CD8-positive, alpha-beta memory T cell (primary cell): Measurements from ENCODE around the gene TBC1D16. TPM values are rescaled to one million over a fixed set of nuclear protein-coding genes. Genes with fewer than 3 reads are reported as not detected.
A peak's percentile ranks its signal among the peaks of the same experiment; 100 is the strongest.

Source experiments
- CTCF ChIA-PET: fragments of 350-600 bp; sonication (Branson Sonifier 250); formaldehyde crosslinking; loops from one replicate; lab custom pipeline; 2021; ENCODE audit warnings: antibody characterized with exemption; lab: Charles Lee
- POLR2A ChIA-PET: fragments of 350-600 bp; sonication (Branson Sonifier 250); formaldehyde crosslinking; loops from one replicate; lab custom pipeline; 2021; ENCODE audit warnings: antibody characterized with exemption; lab: Charles Lee
- DNase-seq, 5 donors: peaks; one replicate each; pipeline versions ENCODE4 v3.0.0 to v3.0.0-alpha.2; 2020 to 2022; ENCODE audit warnings: mixed read lengths in 1 of 5
- H3K27ac ChIP-seq: one replicate; pipeline ENCODE4 v1.7.0; 2013; ENCODE audit warnings: low read depth, mild to moderate bottlenecking, low read length, moderate library complexity
- H3K27me3 ChIP-seq: 2 replicates; pipeline ENCODE4 v1.7.0; 2013; ENCODE audit warnings: low read length, mild to moderate bottlenecking; ENCODE audit not compliant: insufficient read depth, poor library complexity, severe bottlenecking
- H3K36me3 ChIP-seq: 2 replicates; pipeline ENCODE4 v1.7.0; 2013; ENCODE audit warnings: mild to moderate bottlenecking, low read length, moderate library complexity; ENCODE audit not compliant: insufficient read depth
- H3K4me1 ChIP-seq: 2 replicates; pipeline ENCODE4 v1.7.0; 2013; ENCODE audit warnings: mild to moderate bottlenecking, low read length, moderate library complexity; ENCODE audit not compliant: insufficient read depth
- H3K4me3 ChIP-seq: 2 replicates; pipeline ENCODE4 v1.7.0; 2013; ENCODE audit warnings: mild to moderate bottlenecking, low read length
- H3K9me3 ChIP-seq: 2 replicates; pipeline ENCODE4 v1.7.0; 2013; ENCODE audit warnings: mild to moderate bottlenecking, low read length
- H3K27ac Mint-ChIP-seq, 8 donors: one replicate each; pipeline ENCODE4 v1.8.0; 2020 to 2021; ENCODE audit warnings: mixed read lengths in 8 of 8, mild to moderate bottlenecking in 6 of 8, inconsistent platforms in 3 of 8, moderate library complexity in 3 of 8
- H3K27me3 Mint-ChIP-seq, 2 donors: one replicate each; pipeline ENCODE4 v1.8.0; 2020 to 2021; ENCODE audit warnings: mixed read lengths in 2 of 2, mild to moderate bottlenecking in 1 of 2, moderate library complexity in 1 of 2
- H3K36me3 Mint-ChIP-seq, 3 donors: one replicate each; pipeline ENCODE4 v1.8.0; 2020 to 2021; ENCODE audit warnings: mixed read lengths in 3 of 3, inconsistent platforms in 1 of 3, mild to moderate bottlenecking in 1 of 3
- H3K4me1 Mint-ChIP-seq, 3 donors: one replicate each; pipeline ENCODE4 v1.8.0; 2020 to 2021; ENCODE audit warnings: mixed read lengths in 3 of 3, inconsistent platforms in 1 of 3, mild to moderate bottlenecking in 1 of 3
- H3K4me3 Mint-ChIP-seq, 7 donors: one replicate each; pipeline ENCODE4 v1.8.0; 2020 to 2021; ENCODE audit warnings: mixed read lengths in 7 of 7, mild to moderate bottlenecking in 6 of 7, moderate library complexity in 4 of 7, inconsistent platforms in 2 of 7
- H3K9me3 Mint-ChIP-seq, 5 donors: one replicate each; pipeline ENCODE4 v1.8.0; 2020 to 2022; ENCODE audit warnings: mixed read lengths in 5 of 5, mild to moderate bottlenecking in 3 of 5, moderate library complexity in 2 of 5, inconsistent platforms in 1 of 5
- polyA plus RNA-seq: library from polyadenylated mRNA; unstranded; fragments of 300-500 nt; fragmentation: Illumina TruSeq; gene quantifications from one replicate; pipeline ENCODE4 v1.2.3, GENCODE V29; 2021
- total RNA-seq, 2 experiments: library from RNA; stranded (reverse); gene quantifications; one replicate each; pipeline ENCODE4 v1.2.3, GENCODE V29; 2021

Gene TBC1D16
- total and polyA plus RNA-seq, 3 experiments from 2014 or later = 0.33 to 4.3 (median 3.5) TPM

- Histone ChIP-seq H3K4me1 (no peaks in the 10 kb centered on the region), H3K9me3 (no peaks in the 10 kb centered on the region), H3K4me3 (no peak overlapping the region), H3K27me3 (no peaks in the 10 kb centered on the region), H3K27ac (no peak overlapping the region), H3K36me3 (no peaks in the 10 kb centered on the region)
- H3K4me1 Mint-ChIP-seq = no peaks in the 10 kb centered on the region
- CTCF ChIA-PET = no interaction called here
- no peak overlapping the region for H3K27ac Mint-ChIP-seq
- peak in 1 of 5 donors; percentile 42 for DNase-seq
- no peaks in the 10 kb centered on the region for H3K36me3 Mint-ChIP-seq
- no peak overlapping the region for H3K4me3 Mint-ChIP-seq
- no peaks in the 10 kb centered on the region for H3K9me3 Mint-ChIP-seq
- H3K27me3 Mint-ChIP-seq = peaks cover 0 to 9% of the 10 kb centered on the region in 2 donors
- POLR2A ChIA-PET = no interaction called here
These were observed 57.7 kb downstream of the TBC1D16 start for GRCh38 chr17:79977708-79978547.

DNA sequence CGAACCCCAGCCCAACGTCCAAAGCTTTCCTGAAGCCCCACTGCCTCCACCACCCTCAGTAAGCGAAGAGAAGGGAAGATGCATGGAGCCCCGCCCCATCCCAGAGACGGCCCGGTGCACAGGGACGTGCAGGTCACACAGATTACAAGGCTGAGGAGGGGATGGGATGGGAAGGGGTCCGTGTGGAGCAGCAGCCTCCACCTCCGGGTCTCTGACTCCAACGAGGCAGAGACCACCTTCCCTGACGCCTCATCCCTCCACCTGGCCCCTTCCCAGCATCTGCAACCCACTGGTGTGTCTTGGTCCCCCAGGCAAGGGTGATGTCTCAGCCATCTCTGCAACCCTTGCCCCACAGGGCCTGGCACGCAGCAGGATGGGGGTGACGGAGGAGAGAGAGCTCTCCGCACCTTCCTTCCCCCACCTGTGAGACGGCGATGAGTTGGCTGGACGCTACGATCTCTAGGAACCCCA, 58.5 kb downstream of the TBC1D16 start:
- H3K4me1 ChIP-seq = no peaks in the 10 kb centered on the region
- no peak overlapping the region for H3K4me3 ChIP-seq
- POLR2A ChIA-PET = no interaction called here
- no peak overlapping the region for H3K27ac ChIP-seq
- no peaks in the 10 kb centered on the region for H3K36me3 Mint-ChIP-seq
- no peaks in the 10 kb centered on the region for H3K4me1 Mint-ChIP-seq
- H3K36me3 ChIP-seq = no peaks in the 10 kb centered on the region
- peaks cover 0 to 8% of the 10 kb centered on the region in 2 donors for H3K27me3 Mint-ChIP-seq
- H3K9me3 ChIP-seq = no peaks in the 10 kb centered on the region
- no peaks in the 10 kb centered on the region for H3K9me3 Mint-ChIP-seq
- H3K27me3 ChIP-seq = no peaks in the 10 kb centered on the region
- DNase-seq = peak in 1 of 5 donors; percentile 20
- CTCF ChIA-PET = no interaction called here
- no peak overlapping the region for H3K4me3 Mint-ChIP-seq
- peak overlapping the region in 1 of 8 donors; percentile 29 for H3K27ac Mint-ChIP-seq

- Histone ChIP-seq H3K4me1 (no peaks in the 10 kb centered on the region), H3K36me3 (no peaks in the 10 kb centered on the region), H3K9me3 (no peaks in the 10 kb centered on the region), H3K4me3 (no peak overlapping the region), H3K27me3 (no peaks in the 10 kb centered on the region), H3K27ac (no peak overlapping the region)
- ChIA-PET POLR2A (no interaction called here), CTCF (no interaction called here)
- Mint-ChIP-seq H3K4me3 (peak overlapping the region in 1 of 7 donors; percentile 69), H3K4me1 (no peaks in the 10 kb centered on the region), H3K27me3 (peaks cover 0 to 11% of the 10 kb centered on the region in 2 donors), H3K27ac (no peak overlapping the region), H3K9me3 (no peaks in the 10 kb centered on the region), H3K36me3 (no peaks in the 10 kb centered on the region)
- peak in 1 of 5 donors; percentile 32 for DNase-seq
These were observed 59.2 kb downstream of the TBC1D16 start for GRCh38 chr17:79976451-79976850.

DNA sequence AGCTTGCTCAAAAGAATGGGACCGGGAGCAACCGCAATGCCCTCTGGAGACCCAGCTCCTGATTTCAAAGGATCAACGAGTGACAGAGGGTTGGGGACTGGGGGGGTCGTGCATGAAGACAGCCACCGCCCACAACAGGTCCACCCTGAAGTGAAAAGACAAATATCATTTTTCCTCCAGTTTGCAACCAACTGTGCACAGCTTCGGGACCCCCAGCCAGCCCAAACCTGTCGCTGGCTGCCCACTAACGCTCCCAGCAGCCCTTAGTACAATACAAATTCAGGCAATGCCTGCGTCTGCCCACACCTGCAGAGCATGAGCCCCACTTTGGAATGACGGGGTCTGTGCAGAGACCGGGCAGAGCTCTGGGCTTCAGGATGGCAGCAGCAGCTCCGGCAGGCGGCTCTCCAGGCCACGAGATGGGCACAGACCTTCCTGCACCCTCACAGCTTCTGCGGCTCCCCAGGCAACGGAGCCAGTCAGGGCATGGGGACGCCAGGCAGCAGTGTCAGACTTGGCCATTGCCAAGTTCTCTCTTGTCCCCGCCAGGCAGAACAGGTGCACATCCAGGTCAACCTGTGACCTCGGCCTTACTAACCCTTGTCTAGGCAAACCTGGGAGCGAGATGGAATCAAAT, 60.1 kb downstream of the TBC1D16 start:
- Mint-ChIP-seq H3K27ac (no peak overlapping the region), H3K9me3 (no peaks in the 10 kb centered on the region), H3K27me3 (peaks cover 0 to 11% of the 10 kb centered on the region in 2 donors), H3K36me3 (no peaks in the 10 kb centered on the region), H3K4me1 (peaks cover 0 to under 1% (median 0%) of the 10 kb centered on the region in 3 donors), H3K4me3 (no peak overlapping the region)
- DNase-seq = peak in 1 of 5 donors; percentile 13
- Histone ChIP-seq H3K36me3 (no peaks in the 10 kb centered on the region), H3K4me1 (no peaks in the 10 kb centered on the region), H3K27ac (no peak overlapping the region), H3K9me3 (no peaks in the 10 kb centered on the region), H3K27me3 (no peaks in the 10 kb centered on the region), H3K4me3 (no peak overlapping the region)
- POLR2A ChIA-PET = no interaction called here
- CTCF ChIA-PET = interaction anchor here (1.1 kb wide), 1 partner anchor 18 kb away, joined by 4 read pairs; no protein-coding TSS in a partner anchor

DNA sequence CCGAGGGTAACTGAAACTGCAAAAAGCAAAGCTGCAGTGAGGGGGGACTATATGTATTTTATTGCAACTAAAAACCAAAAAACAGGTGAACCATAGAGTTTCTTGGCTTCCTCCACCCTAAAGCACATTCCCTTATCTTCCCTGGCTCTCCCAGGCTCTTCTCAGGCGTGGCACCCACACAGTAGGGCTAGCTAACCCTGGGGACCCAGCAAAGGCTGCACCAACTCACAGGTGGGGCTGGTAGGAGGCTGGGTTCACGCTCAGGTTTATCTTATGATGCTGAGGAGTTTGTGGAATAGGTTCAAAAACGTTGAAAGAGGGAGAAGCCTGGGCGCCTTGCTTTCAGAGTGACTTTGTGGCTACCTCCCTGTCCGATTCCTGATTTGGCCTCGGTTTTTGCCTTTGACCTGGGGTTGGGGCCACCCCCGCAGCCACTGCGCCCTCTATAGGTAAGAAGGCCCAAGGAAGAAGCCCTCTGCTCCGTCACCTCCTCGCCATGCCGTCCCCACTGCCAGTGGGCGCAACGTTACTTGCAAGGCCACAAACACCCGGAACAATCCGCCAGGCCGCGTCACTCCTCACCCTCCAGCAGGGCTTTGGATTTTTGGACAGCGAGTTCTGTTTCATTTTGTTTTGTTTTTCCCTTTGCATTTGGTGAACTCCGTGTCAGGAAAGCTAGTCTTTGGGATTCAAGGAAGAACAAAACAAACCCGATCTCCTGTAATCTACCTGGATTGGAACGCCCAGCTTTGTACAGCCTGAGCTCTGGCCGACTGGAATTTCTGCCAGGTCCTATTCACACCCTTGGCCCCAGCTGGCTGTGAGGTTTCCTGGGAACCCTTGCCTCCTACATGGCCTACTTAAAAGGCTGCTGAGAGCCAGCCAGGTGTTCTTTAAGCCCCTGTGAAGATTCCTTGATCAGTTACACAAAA, 60.8 kb downstream of the TBC1D16 start:
- POLR2A ChIA-PET = no interaction called here
- Mint-ChIP-seq H3K9me3 (no peaks in the 10 kb centered on the region), H3K4me1 (peaks cover 0 to 4% (median 3%) of the 10 kb centered on the region in 3 donors), H3K36me3 (no peaks in the 10 kb centered on the region), H3K27ac (no peak overlapping the region), H3K27me3 (peaks cover 0 to 11% of the 10 kb centered on the region in 2 donors), H3K4me3 (no peak overlapping the region)
- no peaks in the 10 kb centered on the region for H3K36me3 ChIP-seq
- CTCF ChIA-PET = interaction anchor here (1.1 kb wide), 2 partner anchors 17 to 34 kb away, joined by 3 to 4 read pairs; no protein-coding TSS in a partner anchor
- no peaks in the 10 kb centered on the region for H3K9me3 ChIP-seq
- H3K4me1 ChIP-seq = no peaks in the 10 kb centered on the region
- no peak overlapping the region for H3K4me3 ChIP-seq
- no peak overlapping the region for H3K27ac ChIP-seq
- DNase-seq = peak in 1 of 5 donors; percentile 46
- H3K27me3 ChIP-seq = no peaks in the 10 kb centered on the region

GRCh38 chr17:79971651-79972050, 64.0 kb downstream of the TBC1D16 start:
- Histone ChIP-seq H3K4me3 (no peak overlapping the region), H3K36me3 (no peaks in the 10 kb centered on the region), H3K27ac (no peak overlapping the region), H3K9me3 (no peaks in the 10 kb centered on the region), H3K27me3 (no peaks in the 10 kb centered on the region), H3K4me1 (no peaks in the 10 kb centered on the region)
- H3K4me1 Mint-ChIP-seq = peaks cover 0 to 4% (median 3%) of the 10 kb centered on the region in 3 donors
- H3K4me3 Mint-ChIP-seq = no peak overlapping the region
- POLR2A ChIA-PET = no interaction called here
- H3K36me3 Mint-ChIP-seq = no peaks in the 10 kb centered on the region
- peak in 1 of 5 donors; percentile 19 for DNase-seq
- no peaks in the 10 kb centered on the region for H3K9me3 Mint-ChIP-seq
- H3K27ac Mint-ChIP-seq = no peak overlapping the region
- H3K27me3 Mint-ChIP-seq = peaks cover 7 to 11% of the 10 kb centered on the region in 2 donors
- CTCF ChIA-PET = interaction anchor here (1.4 kb wide), 1 partner anchor 172 kb away, joined by 4 read pairs; no protein-coding TSS in a partner anchor

DNA sequence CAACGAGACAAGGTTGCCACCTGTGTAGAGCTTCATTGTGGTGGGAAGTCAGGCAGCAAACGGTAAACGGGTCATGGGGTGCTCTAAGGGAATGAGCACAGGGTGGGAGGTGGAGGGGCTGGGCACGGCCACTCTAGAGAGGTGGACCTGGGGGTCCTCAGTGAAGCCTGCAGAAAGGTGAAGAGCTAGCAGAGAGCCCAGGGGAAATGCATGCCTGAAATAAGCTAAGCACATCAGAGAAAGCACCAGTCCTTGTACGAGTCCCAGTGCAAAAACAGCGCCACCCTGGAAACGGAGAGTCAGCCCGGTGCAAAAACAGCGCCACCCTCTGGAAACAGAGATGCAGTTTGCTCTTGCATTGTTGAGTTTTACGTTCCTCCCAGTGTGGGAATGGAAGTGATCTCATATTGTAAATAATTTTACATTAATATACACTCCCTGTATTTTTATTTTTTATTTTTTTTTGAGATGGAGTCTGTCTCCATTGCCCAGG, 65.0 kb downstream of the TBC1D16 start:
- Histone ChIP-seq H3K4me3 (no peak overlapping the region), H3K27me3 (no peaks in the 10 kb centered on the region), H3K4me1 (no peaks in the 10 kb centered on the region), H3K36me3 (no peaks in the 10 kb centered on the region), H3K9me3 (no peaks in the 10 kb centered on the region), H3K27ac (no peak overlapping the region)
- H3K36me3 Mint-ChIP-seq = no peaks in the 10 kb centered on the region
- CTCF ChIA-PET = interaction anchor here (1.4 kb wide), 1 partner anchor 171 kb away, joined by 4 read pairs; no protein-coding TSS in a partner anchor
- H3K4me1 Mint-ChIP-seq = peaks cover 0 to 4% (median 3%) of the 10 kb centered on the region in 3 donors
- H3K27ac Mint-ChIP-seq = no peak overlapping the region
- no peaks in the 10 kb centered on the region for H3K9me3 Mint-ChIP-seq
- H3K27me3 Mint-ChIP-seq = peaks cover 9 to 12% of the 10 kb centered on the region in 2 donors
- H3K4me3 Mint-ChIP-seq = no peak overlapping the region
- POLR2A ChIA-PET = no interaction called here
- DNase-seq = peak in 4 of 5 donors; percentile 23 to 56 (median 28)
